H1 (cell line): ENCODE results near the gene USP38. TPM values are rescaled to one million over a fixed set of nuclear protein-coding genes. Genes with fewer than 3 reads are reported as not detected.

ENCODE experiments used
- CTCF ChIA-PET: fragments of 300-600 bp; sonication (Branson Sonifier 250); formaldehyde crosslinking; loops from one replicate; lab custom pipeline; 2021; ENCODE audit not compliant: partially characterized antibody; lab: Charles Lee
- POLR2A ChIA-PET: fragments of 300-600 bp; sonication (Branson Sonifier 250); formaldehyde crosslinking; loops from one replicate; lab custom pipeline; 2021; ENCODE audit warnings: inconsistent platforms; ENCODE audit not compliant: partially characterized antibody; lab: Charles Lee
- DNase-seq, 2 experiments: peaks; one replicate each; pipeline versions ENCODE4 v3.0.0 to v3.0.0-alpha.2; 2010 to 2022; ENCODE audit warnings: low spot score in 2 of 2, low read depth in 1 of 2, mixed read lengths in 1 of 2
- FAIRE-seq: peaks from 2 replicates; lab custom pipeline; 2011; peaks lifted over from hg19 to GRCh38; lab: Jason Lieb, UNC
- H2AFZ ChIP-seq: 2 replicates; pipeline ENCODE4 v1.8.1; 2012; ENCODE audit warnings: low read length, inconsistent platforms
- H2AK5ac ChIP-seq: 2 replicates; pipeline ENCODE4 v1.6.1; 2013; ENCODE audit warnings: low read depth, low read length
- H2BK120ac ChIP-seq: replicated peaks from 2 replicates; pipeline ENCODE3; 2013; ENCODE audit warnings: low read depth, low read length, inconsistent platforms
- H2BK12ac ChIP-seq: 2 replicates; pipeline ENCODE4 v1.6.1; 2013; ENCODE audit warnings: low read depth, low read length
- H2BK15ac ChIP-seq: 2 replicates; pipeline ENCODE4 v1.6.1; 2013; ENCODE audit warnings: low read length
- H2BK20ac ChIP-seq: 2 replicates; pipeline ENCODE4 v1.6.1; 2013; ENCODE audit warnings: low read length
- H2BK5ac ChIP-seq: 2 replicates; pipeline ENCODE4 v1.6.1; 2013; ENCODE audit warnings: low read depth, low read length
- H3K14ac ChIP-seq: 2 replicates; pipeline ENCODE4 v1.6.1; 2013; ENCODE audit warnings: inconsistent platforms; ENCODE audit not compliant: insufficient read length
- H3K18ac ChIP-seq: 2 replicates; pipeline ENCODE4 v1.6.1; 2013; ENCODE audit warnings: low read length; ENCODE audit errors: extremely low read depth
- H3K23ac ChIP-seq: 2 replicates; pipeline ENCODE4 v1.6.1; 2013; ENCODE audit warnings: inconsistent platforms; ENCODE audit not compliant: insufficient read length
- H3K23me2 ChIP-seq: 2 replicates; pipeline ENCODE4 v1.6.1; 2013; ENCODE audit warnings: low read depth, low read length
- H3K27ac ChIP-seq: 2 replicates; pipeline ENCODE4 v1.6.1; 2011; ENCODE audit warnings: low read depth, low read length, inconsistent platforms
- H3K27me3 ChIP-seq, 4 experiments: replicated peaks in 1 of 4; 1 replicate in 1 of 4; 2 replicates in 3 of 4; pipeline versions ENCODE4 v1.6.1 to v1.8.1; 2011 to 2013; ENCODE audit warnings: low read length in 3 of 4, mild to moderate bottlenecking in 3 of 4, inconsistent platforms in 2 of 4, mixed read lengths in 2 of 4, moderate library complexity in 1 of 4; ENCODE audit not compliant: control insufficient read depth in 3 of 4, insufficient read depth in 3 of 4; ENCODE audit errors: extremely low read depth in 1 of 4
- H3K36me3 ChIP-seq, 4 experiments: 2 replicates each; pipeline versions ENCODE4 v1.6.1 to v1.8.1; 2011 to 2013; ENCODE audit warnings: mild to moderate bottlenecking in 4 of 4, low read length in 3 of 4, moderate library complexity in 2 of 4, control low read depth in 1 of 4, inconsistent platforms in 1 of 4; ENCODE audit not compliant: insufficient read depth in 4 of 4, control insufficient read depth in 2 of 4
- H3K4ac ChIP-seq: replicated peaks from 2 replicates; pipeline ENCODE3; 2013; ENCODE audit warnings: low read length, low read depth, mixed read lengths, inconsistent platforms; ENCODE audit not compliant: insufficient read length
- H3K4me1 ChIP-seq, 4 experiments: replicated peaks in 1 of 4; 1 replicate in 1 of 4; 2 replicates in 3 of 4; pipeline versions ENCODE4 v1.6.1 to v1.8.1; 2011 to 2013; ENCODE audit warnings: low read length in 3 of 4, inconsistent platforms in 2 of 4, mixed read lengths in 1 of 4; ENCODE audit not compliant: insufficient read depth in 4 of 4, control insufficient read depth in 3 of 4
- H3K4me2 ChIP-seq, 2 experiments: 2 replicates each; pipeline versions ENCODE4 v1.6.1 to v1.8.1; 2011 to 2013; ENCODE audit warnings: low read depth in 2 of 2, low read length in 2 of 2, control low read depth in 1 of 2, inconsistent platforms in 1 of 2, mild to moderate bottlenecking in 1 of 2; ENCODE audit not compliant: insufficient read depth in 1 of 2
- H3K4me3 ChIP-seq, 4 experiments: fragments of 200-600, 300-600 bp in 1 of 4; sonication (generic), shearing (Covaris generic), sonication (Bioruptor Twin) in 1 of 4; 2 replicates each; pipeline versions ENCODE4 v1.5.1 to v1.8.1; 2011 to 2016; ENCODE audit warnings: low read length in 4 of 4, low read depth in 3 of 4, control low read depth in 2 of 4, inconsistent platforms in 2 of 4, mild to moderate bottlenecking in 2 of 4, mixed read lengths in 1 of 4, moderate library complexity in 1 of 4; ENCODE audit not compliant: insufficient read depth in 2 of 4; ENCODE audit errors: extremely low read depth in 1 of 4
- H3K56ac ChIP-seq: replicated peaks from 2 replicates; pipeline ENCODE3; 2013; ENCODE audit warnings: low read depth, mild to moderate bottlenecking, mixed read lengths, low read length, inconsistent platforms; ENCODE audit not compliant: insufficient read length
- H3K79me1 ChIP-seq: 2 replicates; pipeline ENCODE4 v1.6.1; 2013; ENCODE audit warnings: low read depth, low read length, control low read depth
- H3K79me2 ChIP-seq, 2 experiments: 2 replicates each; pipeline versions ENCODE4 v1.6.1 to v1.8.1; 2012 to 2013; ENCODE audit warnings: low read length in 2 of 2, mild to moderate bottlenecking in 2 of 2, inconsistent platforms in 1 of 2; ENCODE audit not compliant: insufficient read depth in 2 of 2, control insufficient read depth in 1 of 2
- H3K9ac ChIP-seq, 4 experiments: replicated peaks in 1 of 4; 1 replicate in 1 of 4; 2 replicates in 3 of 4; pipeline versions ENCODE4 v1.6.1 to v1.8.1; 2011 to 2013; ENCODE audit warnings: low read depth in 3 of 4, low read length in 3 of 4, control low read depth in 2 of 4, mild to moderate bottlenecking in 2 of 4, moderate library complexity in 2 of 4, inconsistent platforms in 1 of 4; ENCODE audit errors: extremely low read depth in 1 of 4
- H3K9me3 ChIP-seq, 2 experiments: 2 replicates each; pipeline versions ENCODE4 v1.6.1 to v1.8.1; 2012 to 2013; ENCODE audit warnings: mild to moderate bottlenecking in 2 of 2, moderate library complexity in 2 of 2, control low read depth in 1 of 2, inconsistent platforms in 1 of 2, low read depth in 1 of 2, low read length in 1 of 2, mixed read lengths in 1 of 2; ENCODE audit not compliant: insufficient read depth in 2 of 2
- H4K20me1 ChIP-seq, 2 experiments: replicated peaks in 1 of 2; 2 replicates each; pipeline versions ENCODE3 to v1.8.1; 2011 to 2013; ENCODE audit warnings: inconsistent platforms in 2 of 2, low read length in 2 of 2, mild to moderate bottlenecking in 1 of 2; ENCODE audit not compliant: insufficient read depth in 2 of 2, control insufficient read depth in 1 of 2
- H4K5ac ChIP-seq: 2 replicates; pipeline ENCODE4 v1.6.1; 2013; ENCODE audit warnings: low read length, low read depth, mixed read lengths, inconsistent platforms; ENCODE audit not compliant: insufficient read length
- H4K8ac ChIP-seq: 2 replicates; pipeline ENCODE4 v1.8.0; 2013; ENCODE audit warnings: mild to moderate bottlenecking, moderate library complexity, low read length, inconsistent platforms; ENCODE audit not compliant: insufficient read depth; ENCODE audit errors: extremely low read depth
- H4K91ac ChIP-seq: replicated peaks from 2 replicates; pipeline ENCODE3; 2013; ENCODE audit warnings: low read length, mixed read lengths, inconsistent platforms; ENCODE audit not compliant: insufficient read length
- BCL11A ChIP-seq, 2 experiments: IDR thresholded peaks; one replicate each; pipeline ENCODE4 v1.6.1; 2011; ENCODE audit warnings: low read depth in 2 of 2, low read length in 2 of 2, mild to moderate bottlenecking in 2 of 2
- BRCA1 ChIP-seq: IDR thresholded peaks from 2 replicates; pipeline ENCODE4 v1.6.1; 2012; ENCODE audit warnings: low read depth, low read length, improper control_type of control experiment
- CHD2 ChIP-seq: IDR thresholded peaks from 2 replicates; pipeline ENCODE4 v1.6.1; 2012; ENCODE audit warnings: low read length, improper control_type of control experiment
- FOSL1 ChIP-seq: IDR thresholded peaks from 2 replicates; pipeline ENCODE4 v1.6.1; 2011; ENCODE audit warnings: mild to moderate bottlenecking, low read depth, low read length, moderate library complexity; ENCODE audit not compliant: insufficient read depth
- HDAC6 ChIP-seq: IDR thresholded peaks from one replicate; pipeline ENCODE4 v1.7.1; 2012; ENCODE audit warnings: low read depth, mild to moderate bottlenecking, inconsistent platforms, low read length, moderate library complexity
- NRF1 ChIP-seq: IDR thresholded peaks from 2 replicates; pipeline ENCODE4 v1.6.1; 2011; ENCODE audit warnings: mild to moderate bottlenecking, low read depth, low read length, improper control_type of control experiment
- POLR2AphosphoS5 ChIP-seq: IDR thresholded peaks from 2 replicates; pipeline ENCODE4 v1.6.1; 2011; ENCODE audit warnings: low read depth, low read length
- RAD21 ChIP-seq, 2 experiments: IDR thresholded peaks in 1 of 2; conservative IDR thresholded peaks in 1 of 2; 2 replicates each; pipeline ENCODE4 v1.6.1; 2011; ENCODE audit warnings: low read depth in 2 of 2, low read length in 2 of 2, improper control_type of control experiment in 1 of 2, inconsistent platforms in 1 of 2, mild to moderate bottlenecking in 1 of 2, moderate library complexity in 1 of 2
- RNF2 ChIP-seq: fragments of 200-900, 300-1000 bp; sonication (generic); IDR thresholded peaks from 2 replicates; pipeline ENCODE4 v1.7.1; 2016; ENCODE audit warnings: borderline replicate concordance, low read depth, mild to moderate bottlenecking, antibody characterized with exemption, low read length; ENCODE audit not compliant: poor library complexity, severe bottlenecking; ENCODE audit errors: missing control alignments
- SIN3A ChIP-seq, 2 experiments: IDR thresholded peaks in 1 of 2; conservative IDR thresholded peaks in 1 of 2; 2 replicates each; pipeline ENCODE4 v1.6.1; 2011 to 2012; ENCODE audit warnings: low read length in 2 of 2, improper control_type of control experiment in 1 of 2, low read depth in 1 of 2, mild to moderate bottlenecking in 1 of 2
- SRF ChIP-seq: IDR thresholded peaks from 2 replicates; pipeline ENCODE4 v1.6.1; 2011; ENCODE audit warnings: mild to moderate bottlenecking, low read depth, low read length, moderate library complexity
- SUZ12 ChIP-seq: fragments of 200-600 bp; sonication (generic); IDR thresholded peaks from 2 replicates; pipeline ENCODE4 v1.6.1; 2012; ENCODE audit warnings: mild to moderate bottlenecking, inconsistent platforms, low read length, moderate library complexity, mixed read lengths
- WGBS, 2 experiments: shearing (Covaris generic) in 1 of 2; methylation state at CpG; one replicate each; pipeline versions ENCODE4 v1.1.6 to v1.1.7; 2013 to 2015; ENCODE audit warnings: low lambda C conversion rate in 2 of 2, mixed read lengths in 2 of 2, inconsistent platforms in 1 of 2, low coverage in 1 of 2, missing lambda C conversion rate in 1 of 2; ENCODE audit not compliant: insufficient replicate concordance in 2 of 2, insufficient coverage in 1 of 2, insufficient read length in 1 of 2; ENCODE audit errors: extremely low coverage in 1 of 2, missing lambda C conversion rate in 1 of 2; 5-methylcytosine and 5-hydroxymethylcytosine counted together
- polyA plus RNA-seq, 7 experiments: library from polyadenylated mRNA; depleted of rRNA in 3 of 7; stranded (reverse) in 5 of 7; unstranded in 2 of 7; fragments of >200 nt in 5 of 7; fragments of 200-250 nt in 2 of 7; gene quantifications; 1 replicate in 5 of 7; 2 replicates in 1 of 7; 4 replicates in 1 of 7; pipeline versions ENCODE4 v1.2.1 to v1.2.3, GENCODE V29; 2011 to 2013; ENCODE audit warnings: missing spikeins in 2 of 7, mixed read lengths in 2 of 7
- total RNA-seq: library from RNA; stranded (reverse); fragmentation: NEBNext Ultra II Directional; extraction: Animal tissue kit (Norgen Biotek cat#: 25700); gene quantifications from 2 replicates; pipeline ENCODE4 v1.2.1, GENCODE V29; 2021
- TF ChIP-seq, protein P1 (sequence below): IDR thresholded peaks from 2 replicates; pipeline ENCODE4 v1.6.1; 2012; ENCODE audit warnings: inconsistent platforms

USP38 gene
- total and polyA plus RNA-seq, 2 of the 8 experiments (the other 6 are each of a cell fraction or from before 2014, with no cell fraction given) = 3.2 to 10.5 TPM

- H3K14ac ChIP-seq = no peak overlapping the region
- H3K23ac ChIP-seq = no peak overlapping the region
- no peak for FAIRE-seq
- H3K9me3 ChIP-seq = no peaks in the 10 kb centered on the region
- H3K27me3 ChIP-seq = no peaks in the 10 kb centered on the region
- H3K56ac ChIP-seq = no peak overlapping the region
- H3K4ac ChIP-seq = no peak overlapping the region
- H4K8ac ChIP-seq = no peak overlapping the region
- H2BK120ac ChIP-seq = no peak overlapping the region
- no peak overlapping the region for H3K9ac ChIP-seq
- H3K27ac ChIP-seq = no peak overlapping the region
- H3K79me2 ChIP-seq = no peaks in the 10 kb centered on the region
- no peak for DNase-seq
- H3K18ac ChIP-seq = no peak overlapping the region
- no peak overlapping the region for H3K4me3 ChIP-seq
- H3K4me1 ChIP-seq = no peaks in the 10 kb centered on the region
- H4K5ac ChIP-seq = no peak overlapping the region
- H3K4me2 ChIP-seq = no peak overlapping the region
- 75% methylated on average over 6 of the region's 6 CpGs; no CpG with 5 or more reads in 1 of the 2 experiments for WGBS, 2 experiments
- CTCF ChIA-PET = interaction anchor here (0.8 to 1.0 kb wide), 2 partner anchors 28 to 258 kb away, joined by 3 read pairs; no protein-coding TSS in a partner anchor
- no peak overlapping the region for H2BK15ac ChIP-seq
- H3K36me3 ChIP-seq = peaks cover 0 to 8% (median 0%) of the 10 kb centered on the region in 4 experiments; a peak in 1 of 8 replicates
- H2BK20ac ChIP-seq = no peak overlapping the region
- no peaks in the 10 kb centered on the region for H3K23me2 ChIP-seq
- H3K79me1 ChIP-seq = no peaks in the 10 kb centered on the region
- POLR2A ChIA-PET = no interaction called here
- no peak overlapping the region for H2AK5ac ChIP-seq
- H2BK12ac ChIP-seq = no peak overlapping the region
- no peak overlapping the region for H4K91ac ChIP-seq
- H2AFZ ChIP-seq = no peak overlapping the region
- no peak overlapping the region for H2BK5ac ChIP-seq
- H4K20me1 ChIP-seq = no peaks in the 10 kb centered on the region
- no peak for TF ChIP-seq HDAC6
- TF ChIP-seq CHD2 = no peak
- no peak for TF ChIP-seq BCL11A (IDR thresholded peaks at IDR 0.05; ENCODE audit: low read depth in 2 of 2, low read length in 2 of 2)
- no peak for TF ChIP-seq RAD21 (IDR thresholded peaks at IDR 0.05 in 1 of 2, conservative IDR thresholded peaks at IDR 0.05 in 1 of 2; ENCODE audit: low read depth in 2 of 2, low read length in 2 of 2)
- no peak for TF ChIP-seq NRF1
- TF ChIP-seq FOSL1 = no peak
- no peak for TF ChIP-seq POLR2AphosphoS5
- TF ChIP-seq, protein P1, sequence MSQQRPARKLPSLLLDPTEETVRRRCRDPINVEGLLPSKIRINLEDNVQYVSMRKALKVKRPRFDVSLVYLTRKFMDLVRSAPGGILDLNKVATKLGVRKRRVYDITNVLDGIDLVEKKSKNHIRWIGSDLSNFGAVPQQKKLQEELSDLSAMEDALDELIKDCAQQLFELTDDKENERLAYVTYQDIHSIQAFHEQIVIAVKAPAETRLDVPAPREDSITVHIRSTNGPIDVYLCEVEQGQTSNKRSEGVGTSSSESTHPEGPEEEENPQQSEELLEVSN = no peak
- no peak for TF ChIP-seq SUZ12
- TF ChIP-seq SRF = no peak
- TF ChIP-seq SIN3A (conservative IDR thresholded peaks at IDR 0.05 in 1 of 2, IDR thresholded peaks at IDR 0.05 in 1 of 2; ENCODE audit: low read depth in 1 of 2, low read length in 2 of 2) = no peak
- TF ChIP-seq RNF2 = no peak
- TF ChIP-seq BRCA1 = no peak
These were observed 40.5 kb downstream of the USP38 start for GRCh38 chr4:143225167-143225566.
